Right lobe of liver (tissue), 6 donors: ENCODE measurements around the gene WASF3. TPM values are rescaled to one million over a fixed set of nuclear protein-coding genes. Genes with fewer than 3 reads are reported as not detected.
"Not testable (repeated sequence)": the region's sequence is repeated elsewhere in the genome, so short reads cannot be mapped to it uniquely, and the experiment has no call there.

Source experiments
- ATAC-seq, 4 donors: fragments of 200-7000 bp; cut with Tn5 transposase; one replicate each; pipeline ENCODE4 v1.9.1; 2020; ENCODE audit warnings: mild to moderate bottlenecking in 4 of 4, moderate library complexity in 4 of 4
- DNase-seq, 3 donors: peaks; one replicate each; pipeline ENCODE4 v3.0.0-alpha.2; 2020
- H3K27ac ChIP-seq, 3 donors: fragments of 200-600 bp; one replicate each; pipeline ENCODE4 v1.8.0; 2022
- H3K27me3 ChIP-seq, 2 donors: fragments of 200-600 bp; one replicate each; pipeline ENCODE4 v1.8.0; 2022
- H3K36me3 ChIP-seq, 4 donors: fragments of 200-600 bp; sonication (generic) in 1 of 4; one replicate each; pipeline versions ENCODE4 v1.5.1 to v1.8.0; 2017 to 2022; ENCODE audit warnings: control low read depth in 1 of 4
- H3K4me1 ChIP-seq, 4 donors: fragments of 200-600 bp; sonication (generic) in 1 of 4; one replicate each; pipeline versions ENCODE4 v1.5.1 to v1.8.0; 2017 to 2022; ENCODE audit warnings: control low read depth in 1 of 4
- H3K4me3 ChIP-seq, 3 donors: fragments of 200-600 bp; one replicate each; pipeline ENCODE4 v1.8.0; 2022
- H3K9me3 ChIP-seq, 4 donors: fragments of 200-600 bp; sonication (generic) in 1 of 4; one replicate each; pipeline versions ENCODE4 v1.5.1 to v1.8.0; 2017 to 2022; ENCODE audit warnings: control low read depth in 1 of 4
- CTCF ChIP-seq, 4 donors: fragments of 200-600 bp in 3 of 4; fragments of 450-650 bp in 1 of 4; IDR thresholded peaks; one replicate each; pipeline versions ENCODE4 v1.5.1 to v1.8.0; 2016 to 2022; ENCODE audit warnings: antibody characterized with exemption in 4 of 4, mild to moderate bottlenecking in 2 of 4
- POLR2A ChIP-seq: fragments of 450-650 bp; IDR thresholded peaks from one replicate; pipeline ENCODE4 v1.6.1; 2017; ENCODE audit warnings: antibody characterized with exemption, mild to moderate bottlenecking
- WGBS: methylation state at CpG from one replicate; pipeline ENCODE4 v1.1.6; 2018; ENCODE audit warnings: low coverage, low lambda C conversion rate; ENCODE audit not compliant: insufficient coverage; ENCODE audit errors: missing lambda C conversion rate; 5-methylcytosine and 5-hydroxymethylcytosine counted together
- intact Hi-C, 2 donors: fragments of 100-400 bp; cut with DNase I; formaldehyde crosslinking; loops; one replicate each; pipeline versions ENCODE4 v1.11.2 to v1.14.1; 2022
- total RNA-seq, 6 experiments: library from RNA; depleted of rRNA in 2 of 6; stranded (reverse); fragments of >200 nt in 2 of 6; fragmentation: NEBNext Ultra II Directional in 3 of 6; extraction: Animal tissue kit (Norgen Biotek cat#: 25700) in 3 of 6; gene quantifications; one replicate each; pipeline versions ENCODE4 v1.1.0 to v1.2.4, GENCODE V29; 2016 to 2023
- donor health status: DM: no; HTN: yes; CAD: no.
- donor health status: DM: no; HTN: no; CAD: no.
- donor health status: DM: no; HTN: no; CAD: no.
- donor health status: DM: no; HTN: yes; CAD: no.
- donor health status: DM: no; HTN: yes; CAD: no.

Gene WASF3
- total RNA-seq, 6 experiments from 2014 or later = 5.8 to 14.5 (median 8.3) TPM

- Histone ChIP-seq H3K4me1 (no peaks in the 10 kb centered on the region), H3K4me3 (no peak overlapping the region), H3K36me3 (no peaks in the 10 kb centered on the region), H3K27ac (no peak overlapping the region), H3K9me3 (no peaks in the 10 kb centered on the region), H3K27me3 (no peaks in the 10 kb centered on the region)
- intact Hi-C loops = no loop called here
- TF ChIP-seq CTCF (IDR thresholded peaks at IDR 0.05) (no peak), POLR2A (no peak)
- DNase-seq (no peak), ATAC-seq (peak in 3 of 4 donors; percentile 16 to 43 (median 39))
- WGBS = 49% methylated on average over 12 of the region's 26 CpGs
Measured at GRCh38 chr13:26721251-26722121, 164.0 kb downstream of the WASF3 start.

- Histone ChIP-seq H3K27me3 (no peaks in the 10 kb centered on the region), H3K9me3 (no peaks in the 10 kb centered on the region), H3K4me1 (no peaks in the 10 kb centered on the region), H3K36me3 (no peaks in the 10 kb centered on the region), H3K4me3 (no peak overlapping the region), H3K27ac (no peak overlapping the region)
- no peak for ATAC-seq
- no peak for DNase-seq
- intact Hi-C loops = no loop called here
- WGBS = 45% methylated on average over 4 of the region's 5 CpGs
- TF ChIP-seq POLR2A (no peak), CTCF (IDR thresholded peaks at IDR 0.05) (no peak)
Measured at GRCh38 chr13:26722321-26722720, 164.8 kb downstream of the WASF3 start.

GRCh38 chr13:26723620-26724019, 166.1 kb downstream of the WASF3 start:
- DNase-seq, H3K4me1 ChIP-seq, H3K27ac ChIP-seq, H3K27me3 ChIP-seq, H3K36me3 ChIP-seq, intact Hi-C loops, ATAC-seq, H3K9me3 ChIP-seq, H3K4me3 ChIP-seq: not testable (repeated sequence)
- 96% methylated on average over 5 of the region's 31 CpGs for WGBS

- DNase-seq (no peak), ATAC-seq (no peak)
- TF ChIP-seq POLR2A (no peak), CTCF (IDR thresholded peaks at IDR 0.05) (no peak)
- intact Hi-C loops = no loop called here
- Histone ChIP-seq H3K4me3 (no peak overlapping the region), H3K36me3 (no peaks in the 10 kb centered on the region), H3K27ac (no peak overlapping the region), H3K4me1 (no peaks in the 10 kb centered on the region), H3K9me3 (no peaks in the 10 kb centered on the region), H3K27me3 (no peaks in the 10 kb centered on the region)
- 85% methylated on average over 8 of the region's 8 CpGs for WGBS
Measured at GRCh38 chr13:26726684-26727083, 169.2 kb downstream of the WASF3 start.

- no peak for ATAC-seq
- no peaks in the 10 kb centered on the region for H3K4me1 ChIP-seq
- H3K9me3 ChIP-seq = no peaks in the 10 kb centered on the region
- H3K36me3 ChIP-seq = no peaks in the 10 kb centered on the region
- intact Hi-C loops = no loop called here
- TF ChIP-seq CTCF (IDR thresholded peaks at IDR 0.05) (no peak), POLR2A (no peak)
- DNase-seq = no peak
- WGBS = 64% methylated on average over 3 of the region's 3 CpGs
- no peaks in the 10 kb centered on the region for H3K27me3 ChIP-seq
- H3K27ac ChIP-seq = no peak overlapping the region
- H3K4me3 ChIP-seq = no peak overlapping the region
Measured at GRCh38 chr13:26727122-26727521, 169.6 kb downstream of the WASF3 start.
